Measurements from ENCODE around the gene ELF5.

DNA sequence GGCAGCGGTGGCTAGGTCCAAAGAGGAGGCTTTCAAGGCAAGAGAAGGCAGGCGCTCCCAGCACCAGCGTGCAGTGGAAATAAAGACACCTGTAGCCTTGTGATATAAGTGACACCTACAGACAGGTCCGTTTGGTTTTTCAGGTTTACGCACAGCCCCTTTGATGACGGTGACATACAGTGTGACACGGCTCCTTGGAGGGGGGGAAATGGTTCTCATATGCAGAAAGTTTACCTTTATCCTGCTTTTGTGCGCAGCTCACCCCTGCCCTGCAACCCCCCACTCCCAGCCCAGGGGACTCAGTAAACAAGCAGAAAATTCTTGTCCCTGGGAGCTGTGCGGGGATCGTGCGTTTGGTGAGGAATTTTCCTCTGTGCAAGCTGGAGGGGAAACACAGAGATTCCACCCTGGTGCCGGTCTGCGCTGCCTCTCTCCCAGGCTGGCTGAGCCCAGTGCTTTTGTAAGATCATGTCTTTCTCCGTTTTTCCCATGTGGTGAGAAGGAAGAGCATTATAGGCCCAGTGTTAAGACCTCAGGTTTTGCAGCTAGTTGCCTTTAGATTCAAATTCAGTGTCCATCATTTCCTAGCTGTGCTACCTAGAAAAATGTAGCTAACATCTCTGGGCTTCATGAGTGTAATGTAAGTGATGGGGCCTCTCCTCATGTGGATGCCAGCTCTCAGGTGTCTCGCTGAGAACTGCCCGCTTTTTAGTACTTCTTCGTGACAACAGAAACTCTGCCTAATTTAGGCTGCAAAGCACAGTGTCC, at the start of gene ELF5:
- TF ChIP-seq, protein P1, sequence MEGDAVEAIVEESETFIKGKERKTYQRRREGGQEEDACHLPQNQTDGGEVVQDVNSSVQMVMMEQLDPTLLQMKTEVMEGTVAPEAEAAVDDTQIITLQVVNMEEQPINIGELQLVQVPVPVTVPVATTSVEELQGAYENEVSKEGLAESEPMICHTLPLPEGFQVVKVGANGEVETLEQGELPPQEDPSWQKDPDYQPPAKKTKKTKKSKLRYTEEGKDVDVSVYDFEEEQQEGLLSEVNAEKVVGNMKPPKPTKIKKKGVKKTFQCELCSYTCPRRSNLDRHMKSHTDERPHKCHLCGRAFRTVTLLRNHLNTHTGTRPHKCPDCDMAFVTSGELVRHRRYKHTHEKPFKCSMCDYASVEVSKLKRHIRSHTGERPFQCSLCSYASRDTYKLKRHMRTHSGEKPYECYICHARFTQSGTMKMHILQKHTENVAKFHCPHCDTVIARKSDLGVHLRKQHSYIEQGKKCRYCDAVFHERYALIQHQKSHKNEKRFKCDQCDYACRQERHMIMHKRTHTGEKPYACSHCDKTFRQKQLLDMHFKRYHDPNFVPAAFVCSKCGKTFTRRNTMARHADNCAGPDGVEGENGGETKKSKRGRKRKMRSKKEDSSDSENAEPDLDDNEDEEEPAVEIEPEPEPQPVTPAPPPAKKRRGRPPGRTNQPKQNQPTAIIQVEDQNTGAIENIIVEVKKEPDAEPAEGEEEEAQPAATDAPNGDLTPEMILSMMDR (IDR thresholded peaks at IDR 0.05) = no peak
- no peak for TF ChIP-seq POLR2A (IDR thresholded peaks at IDR 0.05)

Measured in right lobe of liver (tissue), 4 donors.